HG02884 (cell line): ENCODE results near the gene EME2.
A peak's percentile ranks its signal among the peaks of the same experiment; 100 is the strongest.

Experiments used
- ATAC-seq: cut with Tn5 transposase; IDR thresholded peaks from one replicate; pipeline ENCODE4 v1.9.1; 2021; ENCODE audit warnings: mild to moderate bottlenecking, moderate library complexity; ENCODE audit not compliant: unreplicated experiment

Gene EME2

DNA sequence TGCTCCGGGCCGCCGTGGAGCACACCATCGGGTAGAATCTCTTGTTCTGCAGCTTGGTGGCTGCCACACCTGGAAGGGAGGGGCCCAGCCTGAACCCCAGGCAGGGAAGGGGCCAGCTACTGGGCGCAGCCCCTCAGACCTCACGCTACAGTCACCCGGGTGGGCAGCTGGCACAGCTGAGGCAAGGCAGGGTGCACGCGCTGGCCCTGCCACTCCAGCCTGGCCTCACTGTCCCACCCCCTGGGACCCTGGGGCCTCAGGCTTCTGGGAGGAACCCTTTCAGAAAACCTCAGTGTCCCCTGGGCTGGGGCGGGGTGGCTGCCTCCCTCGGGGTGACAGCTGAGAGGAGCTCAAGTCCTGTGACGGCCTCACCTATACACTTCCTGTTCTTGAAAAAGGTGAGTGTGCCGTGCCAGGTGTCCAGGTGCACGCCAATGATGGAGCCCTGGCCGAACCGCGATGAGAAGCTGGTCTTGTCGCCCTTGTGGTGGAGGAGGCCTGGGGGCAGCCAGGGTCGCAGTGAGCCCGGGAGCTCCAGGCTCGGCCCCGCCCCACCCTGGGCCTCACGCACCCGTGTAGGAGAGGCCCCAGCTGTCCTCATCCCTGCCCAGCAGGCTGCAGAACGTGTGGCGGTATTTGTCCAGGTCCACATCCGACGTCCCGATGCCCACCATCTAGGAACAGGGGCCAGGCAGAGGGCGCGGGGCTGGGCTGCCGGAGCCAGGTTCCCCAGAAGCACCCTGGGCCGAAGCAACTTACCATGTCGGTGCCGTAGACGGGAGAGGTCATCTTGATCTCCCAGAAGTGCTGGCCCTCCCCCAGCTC, 5.0 kb downstream of the EME2 start:
- ATAC-seq: no peak

- ATAC-seq: no peak
These were observed 5.9 kb downstream of the EME2 start for GRCh38 chr16:1778200-1779179.

DNA sequence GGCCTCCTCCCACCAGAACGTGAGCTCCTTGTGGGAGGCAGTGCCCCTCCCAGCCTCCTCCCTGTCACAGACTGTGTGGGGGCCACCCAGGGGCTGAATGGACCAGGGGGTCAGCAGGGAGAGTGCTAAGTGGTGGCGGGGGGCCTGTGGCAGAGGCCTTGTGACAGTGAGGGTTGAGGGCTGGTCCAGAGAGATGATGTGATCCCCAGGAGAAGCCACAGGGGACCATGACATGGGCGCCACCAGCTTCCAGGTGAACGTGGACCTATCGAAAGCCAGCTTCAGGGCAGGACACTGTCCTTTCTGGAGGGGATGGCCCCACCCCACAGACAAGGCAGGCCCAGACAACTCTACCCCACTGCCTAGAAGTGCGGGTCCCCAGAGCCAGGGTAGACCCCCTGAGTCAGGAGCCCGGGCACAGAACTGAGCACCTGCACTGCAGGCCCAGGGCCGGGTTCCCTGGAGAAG, 6.7 kb downstream of the EME2 start:
- ATAC-seq: no peak

- ATAC-seq: no peak
These were observed 7.4 kb downstream of the EME2 start for GRCh38 chr16:1779741-1780676.

DNA sequence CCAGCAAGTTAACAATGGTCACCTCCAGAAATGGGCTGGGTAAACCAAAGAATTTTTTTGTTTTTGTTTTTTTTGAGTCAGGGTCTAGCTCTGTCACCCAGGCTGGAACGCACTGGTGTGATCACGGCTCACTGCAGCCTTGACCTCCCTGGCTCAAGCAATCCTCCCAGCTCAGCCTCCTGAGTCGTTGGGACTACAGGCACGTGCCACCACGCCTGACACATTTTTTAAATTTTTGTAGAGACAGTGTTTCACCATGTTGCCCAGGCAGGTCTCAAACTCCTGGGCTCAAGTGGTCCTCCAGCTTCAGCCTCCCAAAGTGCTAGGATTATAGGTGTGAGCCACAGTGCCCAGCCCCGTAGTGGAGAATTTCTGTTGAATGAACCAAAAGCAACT, 8.1 kb downstream of the EME2 start:
- ATAC-seq: no peak

DNA sequence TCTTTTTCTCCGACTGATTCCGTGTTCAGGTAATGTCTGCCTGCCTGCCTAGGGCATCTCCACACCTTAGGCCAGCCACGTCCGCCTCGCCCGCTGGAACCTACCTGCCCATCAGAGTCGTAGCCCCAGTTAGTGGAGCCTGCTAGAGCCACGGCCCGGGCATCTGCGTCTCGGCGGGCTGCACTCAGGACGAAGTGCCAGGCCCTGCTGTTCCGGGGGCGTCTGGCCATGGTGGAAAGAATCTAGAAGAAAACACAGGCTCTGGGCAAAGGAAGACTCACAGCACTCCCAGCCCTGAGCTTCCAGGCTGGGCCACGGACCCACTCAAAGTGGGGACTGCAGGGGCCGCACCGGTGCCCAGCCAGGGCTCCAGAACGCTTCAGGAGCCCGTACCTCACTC, 8.6 kb downstream of the EME2 start:
- no peak for ATAC-seq

DNA sequence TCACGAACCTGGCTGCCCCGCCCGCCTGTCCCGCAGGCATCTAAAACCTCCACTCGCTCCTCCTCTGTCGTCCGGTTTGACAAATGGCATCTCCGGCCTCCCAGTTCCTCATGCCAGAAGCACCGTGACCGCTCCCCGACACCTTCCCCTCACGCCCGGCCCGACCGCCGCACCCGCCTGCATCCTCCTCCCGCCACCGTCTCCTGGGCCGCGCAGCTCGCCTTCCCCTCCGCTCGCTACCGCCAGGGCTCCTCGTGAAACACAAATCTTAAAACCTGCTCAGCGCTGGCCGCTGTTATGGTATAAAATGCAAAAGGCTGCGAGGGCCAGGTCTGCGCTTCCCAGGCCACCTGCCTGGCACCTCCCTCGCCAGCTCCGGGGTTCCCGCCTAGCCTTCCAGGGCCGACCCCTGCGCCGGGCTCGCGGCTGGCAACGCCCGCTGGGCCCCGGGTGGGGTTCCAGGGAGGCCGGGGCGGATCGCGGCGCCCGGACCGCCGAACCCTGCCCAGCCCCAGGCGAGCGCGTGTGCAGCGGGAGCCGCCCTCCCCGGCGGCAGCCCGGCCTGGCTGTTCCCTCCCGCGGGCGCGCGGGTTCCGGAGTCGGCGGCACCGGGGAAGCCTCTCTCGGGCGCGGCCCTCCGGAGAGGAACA, 9.3 kb downstream of the EME2 start:
- peak; percentile 3 for ATAC-seq

- peak; percentile 78 for ATAC-seq
These were observed 10.0 kb downstream of the EME2 start, which contains the start of the genes NUBP2 and SPSB3 for GRCh38 chr16:1782408-1783264. NUBP2 (plus strand) TSS chr16:1782960; CDS start chr16:1783021, 61 bp downstream. SPSB3 (minus strand) TSS chr16:1782571; CDS start chr16:1781483, 1,088 bp downstream.

DNA sequence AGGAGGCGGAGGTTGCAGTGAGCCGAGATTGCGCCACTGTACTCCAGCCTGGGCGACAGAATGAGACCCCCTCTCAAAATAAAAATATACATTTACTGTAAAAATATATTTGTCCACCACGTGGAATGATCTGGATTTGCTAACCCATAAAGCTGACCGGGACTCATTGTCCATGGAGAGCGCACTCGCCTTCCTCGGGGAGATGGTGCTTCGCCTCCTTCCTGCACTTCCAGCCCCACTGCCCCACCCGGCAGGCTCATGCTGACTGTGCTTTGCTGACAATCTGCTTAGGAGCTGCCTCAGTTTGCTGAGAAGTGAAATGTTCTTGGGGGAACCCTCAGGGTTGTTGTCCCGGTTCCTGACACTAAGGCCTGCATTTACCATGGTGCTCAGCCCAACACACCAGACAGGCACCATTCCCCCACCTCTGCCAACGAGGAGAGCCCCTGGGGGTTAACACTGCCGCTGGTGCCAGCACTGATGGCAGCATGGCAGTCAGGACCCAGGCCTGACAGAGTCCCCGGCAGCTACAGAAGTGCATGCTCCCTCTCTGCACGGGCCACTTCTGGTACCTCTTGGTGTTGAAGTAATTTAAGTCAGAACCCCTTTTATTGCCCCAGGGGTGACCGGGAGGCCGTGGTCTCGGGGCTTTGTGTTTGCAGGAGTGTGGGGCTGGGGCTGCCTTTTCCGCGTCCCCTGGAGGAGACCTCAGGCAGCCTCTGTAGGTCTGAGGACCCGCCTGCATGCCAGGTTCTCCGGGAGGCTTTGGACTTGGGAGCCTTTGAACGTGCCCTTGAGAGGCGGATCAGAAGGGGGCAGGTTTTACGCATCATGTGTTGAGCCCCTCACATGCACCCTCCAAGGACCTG, 12.6 kb downstream of the EME2 start:
- no peak for ATAC-seq

GRCh38 chr16:1785846-1786170, 13.2 kb downstream of the EME2 start:
- no peak for ATAC-seq

GRCh38 chr16:1786242-1787055, 13.8 kb downstream of the EME2 start:
- ATAC-seq: no peak

GRCh38 chr16:1787056-1787321, 14.4 kb downstream of the EME2 start:
- ATAC-seq: no peak

- ATAC-seq: no peak
These were observed 14.9 kb downstream of the EME2 start for GRCh38 chr16:1787322-1788094.

DNA sequence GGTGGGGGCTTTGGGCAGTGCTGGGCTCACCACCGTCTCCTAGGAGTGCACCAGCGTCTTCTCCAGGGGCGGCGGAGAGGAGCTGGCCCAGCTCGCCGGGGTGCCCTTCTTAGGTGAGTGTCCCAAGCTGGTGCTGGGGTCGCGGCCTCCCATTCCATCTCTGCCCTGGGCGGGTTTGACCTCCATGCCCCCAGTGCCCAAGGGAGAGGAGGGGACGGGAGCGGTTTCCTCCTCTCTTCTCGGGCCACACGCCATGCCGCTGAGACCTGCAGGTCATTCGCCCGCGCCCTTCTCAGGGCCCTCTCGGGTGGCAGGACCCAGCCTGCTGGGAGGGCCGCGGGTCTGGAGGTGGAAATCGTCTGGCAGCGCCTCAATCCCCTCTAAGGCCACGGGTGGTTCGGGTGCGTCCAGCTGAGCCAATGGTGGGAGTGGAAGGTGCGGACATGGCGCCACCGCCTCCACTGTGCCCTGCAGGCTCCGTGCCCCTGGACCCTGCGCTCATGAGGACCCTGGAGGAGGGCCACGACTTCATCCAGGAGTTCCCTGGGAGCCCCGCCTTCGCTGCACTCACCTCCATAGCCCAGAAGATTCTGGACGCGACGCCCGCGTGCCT, 15.6 kb downstream of the EME2 start:
- ATAC-seq: no peak

DNA sequence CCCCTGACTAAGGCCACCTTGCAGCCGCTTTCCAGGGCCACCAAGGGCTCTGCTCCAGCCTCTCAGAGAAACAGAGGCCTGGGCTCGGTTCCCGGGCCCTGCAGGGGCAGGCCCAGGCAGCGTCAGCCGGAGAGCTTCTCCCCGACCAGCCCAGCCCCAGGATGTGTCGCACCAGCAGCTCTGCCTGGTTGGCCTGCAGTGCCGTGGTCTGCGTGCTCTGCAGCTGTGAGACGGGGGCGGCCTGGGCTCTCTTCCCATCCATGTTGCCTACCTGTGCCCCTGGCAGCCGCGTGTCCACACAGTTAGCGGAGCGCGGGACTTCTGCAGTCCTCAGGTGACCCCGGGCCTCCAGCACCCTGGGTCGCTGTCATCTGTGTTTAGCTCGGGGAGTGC, 16.1 kb downstream of the EME2 start:
- no peak for ATAC-seq

GRCh38 chr16:1789643-1790045, 17.0 kb downstream of the EME2 start:
- no peak for ATAC-seq

DNA sequence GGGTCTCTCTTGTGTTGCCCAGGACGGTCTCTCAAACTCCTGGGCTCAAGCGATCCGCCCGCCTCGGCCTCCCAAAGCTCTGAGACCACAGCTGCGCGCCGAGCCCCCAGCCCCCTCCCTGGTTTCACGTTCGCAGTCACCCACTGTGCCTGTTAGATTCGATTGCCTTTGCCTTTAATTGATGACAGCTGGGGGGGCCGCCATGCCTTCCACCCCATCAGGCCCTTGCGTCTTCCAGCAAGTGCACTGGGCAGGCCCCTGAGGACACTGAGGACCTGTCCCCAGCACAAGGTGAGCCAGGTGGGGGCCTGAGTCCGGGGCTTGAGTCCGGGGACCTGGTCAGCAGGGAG, 17.6 kb downstream of the EME2 start:
- ATAC-seq: no peak
